GM21619 (cell line): Measurements from ENCODE around the gene DOK7.

Experiments used
- ATAC-seq: cut with Tn5 transposase; IDR thresholded peaks from one replicate; pipeline ENCODE4 v1.9.1; 2021; ENCODE audit not compliant: unreplicated experiment

Gene DOK7

DNA sequence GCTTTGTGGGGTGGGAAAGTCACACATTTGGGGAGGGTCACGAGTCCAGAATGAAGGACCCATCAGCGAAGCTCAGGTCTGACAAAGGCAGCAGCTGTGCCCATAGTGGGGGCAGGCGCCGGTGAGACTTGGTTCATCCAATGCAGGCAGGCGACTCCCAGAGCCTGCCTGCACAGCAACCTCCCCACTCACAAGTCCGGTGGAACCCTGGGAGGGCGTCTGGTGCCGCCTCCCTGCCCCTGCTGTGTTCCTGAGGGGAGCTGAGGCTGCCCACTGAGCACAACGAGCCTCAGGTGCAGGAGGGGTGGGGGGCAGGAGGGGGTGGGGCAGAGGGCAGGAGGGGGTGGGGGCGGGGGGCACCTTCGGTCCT is 55.4 kb downstream of the DOK7 start:
- ATAC-seq: no peak

DNA sequence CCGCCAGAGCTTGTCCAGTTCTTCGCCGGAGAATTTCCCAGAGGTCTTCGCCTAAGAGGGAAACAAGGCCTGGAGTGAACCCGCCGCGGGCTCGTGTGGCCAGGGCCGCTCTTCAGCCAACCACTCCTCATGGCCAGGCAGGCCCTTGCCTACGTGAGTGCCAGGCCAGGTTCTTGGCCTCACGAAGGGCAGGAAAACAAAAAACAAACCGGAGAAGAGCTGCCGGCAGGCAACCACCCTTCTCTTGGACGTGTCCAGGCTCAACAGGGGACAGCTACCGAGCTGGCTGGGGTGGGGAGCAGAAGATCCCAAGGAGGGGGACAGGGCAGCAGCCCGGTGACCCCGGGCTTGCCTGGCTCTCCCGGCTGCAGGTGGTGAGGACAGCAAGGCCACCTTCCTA is 55.8 kb downstream of the DOK7 start:
- no peak for ATAC-seq

DNA sequence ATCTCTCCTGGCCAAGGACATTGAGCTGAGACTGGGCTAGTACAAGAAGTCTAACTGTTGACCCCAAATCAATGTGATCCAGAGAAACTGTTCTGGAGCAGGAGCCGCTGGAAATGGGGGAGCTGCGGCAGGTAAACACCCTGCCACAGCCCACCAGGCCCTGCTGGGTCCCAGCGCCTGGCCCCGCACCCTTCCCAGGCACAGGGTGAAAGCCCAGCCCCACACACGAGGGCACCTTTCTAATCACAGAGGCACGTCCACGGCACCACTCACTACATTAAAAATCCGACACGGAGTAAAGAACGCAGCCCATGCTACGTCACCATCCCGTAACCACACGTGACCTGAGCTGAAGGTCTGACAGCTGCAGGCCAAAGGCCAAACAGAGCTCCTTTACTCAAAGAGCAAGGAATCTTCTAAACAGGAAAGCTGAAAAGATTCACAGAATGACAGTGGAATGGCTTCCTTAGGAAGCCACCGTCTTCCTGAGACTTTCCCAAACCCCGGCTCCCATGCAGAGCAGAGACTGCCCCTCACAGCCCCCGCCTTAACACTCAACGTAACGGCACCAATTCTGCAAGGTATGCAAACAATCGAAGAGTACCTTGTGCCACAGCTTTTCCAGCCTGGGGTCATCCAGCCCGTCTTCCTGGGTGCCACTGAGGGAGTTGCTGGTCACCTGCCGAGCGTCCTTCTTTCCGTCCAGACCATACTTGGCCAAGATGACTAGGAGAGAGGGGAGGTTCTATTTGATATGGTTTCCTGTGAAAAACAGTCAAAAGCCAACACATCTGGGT is 56.6 kb downstream of the DOK7 start:
- no peak for ATAC-seq

DNA sequence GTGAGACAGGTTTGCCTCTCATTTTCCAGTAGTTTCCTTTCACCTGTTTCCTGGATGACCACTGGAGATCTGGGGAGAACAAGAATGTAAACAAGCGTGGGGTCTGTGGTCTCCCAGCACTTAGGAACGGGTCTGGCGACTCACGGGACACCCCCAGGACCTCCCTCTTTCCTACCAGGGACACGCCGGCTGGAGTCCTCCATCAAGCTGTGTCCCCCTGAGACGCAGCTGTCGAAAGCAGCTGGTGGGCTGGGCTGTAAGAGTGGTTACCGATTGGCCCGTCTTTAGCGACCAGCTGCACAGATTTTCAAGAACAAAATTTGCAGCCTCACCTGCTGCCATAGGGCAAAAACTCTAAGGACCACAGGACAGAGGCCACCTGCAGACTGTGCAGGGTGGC is 57.2 kb downstream of the DOK7 start:
- ATAC-seq: no peak

DNA sequence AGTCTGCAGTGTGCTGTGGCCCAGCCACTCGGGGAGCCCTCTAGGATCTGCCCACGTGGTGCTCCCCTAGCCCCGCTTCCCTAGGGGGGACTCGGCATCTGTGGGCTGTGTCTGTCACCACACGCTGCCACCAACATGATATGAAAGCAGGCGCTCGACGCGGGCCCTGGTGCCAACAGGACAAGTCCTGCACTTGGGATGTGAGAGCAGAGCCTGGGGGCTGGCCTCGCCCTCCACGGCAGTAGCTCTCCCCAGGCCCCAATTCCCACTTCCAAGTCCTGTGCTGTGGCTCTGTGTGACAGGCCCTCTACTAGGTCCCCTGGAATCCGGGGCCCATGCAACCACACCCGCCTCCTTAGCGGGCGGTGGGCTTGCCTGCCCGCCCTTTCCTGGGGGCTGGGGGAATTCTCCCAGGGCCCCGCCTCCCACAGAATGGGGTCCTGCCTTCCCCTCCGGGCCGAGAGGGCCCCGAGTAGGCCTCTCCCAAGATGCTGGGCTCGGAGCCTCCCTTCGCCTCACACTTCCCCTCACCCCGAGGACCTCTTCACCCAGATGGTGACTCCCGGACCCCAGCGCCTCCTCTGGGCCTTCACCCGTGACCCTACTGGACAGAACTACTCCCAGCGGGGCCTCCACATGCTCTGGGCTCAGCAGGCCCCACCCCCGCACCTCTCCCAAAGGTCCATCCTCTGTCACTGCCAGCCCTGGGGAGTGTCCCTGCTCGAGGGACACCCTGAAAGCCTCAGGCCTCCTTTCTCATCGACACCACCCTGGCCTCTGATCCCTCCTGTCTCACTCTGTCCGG is 57.9 kb downstream of the DOK7 start:
- ATAC-seq: no peak

DNA sequence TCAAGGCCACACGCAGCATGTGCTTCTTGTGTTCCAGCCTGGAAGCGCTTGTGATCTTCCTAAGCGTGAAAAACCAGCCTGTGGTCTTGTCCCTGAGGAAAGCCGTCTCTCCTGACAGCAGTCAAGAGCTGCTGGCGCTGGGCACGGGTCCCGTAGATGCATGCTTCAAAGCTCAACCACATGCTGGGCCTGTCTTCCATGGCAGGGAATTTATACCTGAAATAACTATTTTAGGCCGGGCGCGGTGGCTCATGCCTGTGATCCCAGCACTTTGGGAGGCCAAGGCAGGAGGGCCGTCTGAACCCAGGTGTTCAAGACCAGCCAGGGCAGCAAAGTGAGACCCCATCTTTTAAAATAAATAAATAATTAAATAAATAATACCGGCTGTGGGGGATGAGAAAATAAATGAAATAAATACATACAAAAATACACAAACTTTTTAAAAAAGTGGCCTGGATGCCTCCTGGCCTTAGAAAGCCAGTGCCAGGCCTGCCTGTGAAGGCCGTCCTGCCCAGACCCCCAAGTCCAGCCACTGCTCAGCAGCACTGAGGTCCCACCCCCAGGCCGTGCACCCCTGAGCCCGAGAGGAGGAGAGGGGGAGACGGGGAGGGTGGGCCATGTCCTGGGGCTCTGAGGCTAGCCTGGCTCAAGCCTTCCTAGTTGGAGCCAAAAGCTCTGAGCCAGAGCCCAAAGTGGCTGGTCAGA is 58.7 kb downstream of the DOK7 start:
- ATAC-seq: no peak

DNA sequence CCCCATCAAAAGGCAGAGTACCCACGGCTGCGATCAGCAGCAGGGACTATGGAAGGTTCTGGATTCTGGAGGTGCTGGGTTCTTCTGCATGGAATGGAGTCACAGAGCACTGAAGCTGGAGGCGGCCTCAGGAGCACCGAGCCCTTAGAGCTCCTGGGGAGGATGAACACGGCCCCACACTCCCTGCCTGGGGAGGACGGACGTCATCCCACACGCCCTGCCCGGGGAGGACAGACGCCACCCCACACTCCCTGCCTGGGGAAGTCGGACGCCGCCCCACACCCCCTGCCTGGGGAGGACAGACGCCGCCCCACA is 59.2 kb downstream of the DOK7 start:
- ATAC-seq: no peak

DNA sequence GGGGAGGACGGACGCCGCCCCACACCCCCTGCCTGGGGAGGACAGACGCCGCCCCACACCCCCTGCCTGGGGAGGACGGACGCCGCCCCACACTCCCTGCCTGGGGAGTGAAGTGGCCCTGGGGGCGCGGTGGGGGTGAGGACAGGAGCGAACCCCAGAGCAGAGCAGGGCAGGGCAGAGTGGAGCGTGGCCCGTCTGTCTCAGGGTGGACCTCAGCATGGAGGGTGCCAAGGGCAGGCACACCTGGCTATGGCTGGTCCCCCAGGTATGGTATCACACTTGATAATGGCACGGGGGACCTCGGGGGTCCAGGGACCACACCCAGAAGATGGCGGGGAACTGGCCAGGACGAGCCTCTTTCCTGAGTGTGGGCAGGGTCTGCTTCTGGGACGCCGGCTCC is 59.5 kb downstream of the DOK7 start:
- no peak for ATAC-seq

DNA sequence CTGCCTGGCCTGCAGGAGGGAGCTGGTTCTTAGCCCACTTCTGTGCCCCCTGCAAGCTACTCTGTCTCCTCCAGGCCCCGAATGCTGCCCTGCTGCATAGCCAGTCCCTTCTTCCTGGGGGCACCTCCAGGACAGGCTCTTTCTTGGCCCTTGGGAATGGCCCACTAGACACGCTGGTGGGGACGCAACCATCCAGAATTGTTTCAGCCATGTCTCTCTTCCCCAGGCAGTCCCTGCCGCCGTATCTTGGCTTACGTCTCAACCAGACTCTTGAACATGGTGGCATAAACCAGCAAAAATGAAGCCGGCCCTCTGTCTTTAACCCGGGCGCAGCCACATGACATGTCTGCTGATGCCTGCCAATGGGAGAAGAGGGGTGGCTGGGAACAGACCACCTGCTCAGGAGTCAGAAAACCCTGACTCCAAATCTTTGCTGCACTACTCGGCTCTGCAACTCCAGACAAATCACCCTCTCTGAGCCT is 60.1 kb downstream of the DOK7 start:
- no peak for ATAC-seq

DNA sequence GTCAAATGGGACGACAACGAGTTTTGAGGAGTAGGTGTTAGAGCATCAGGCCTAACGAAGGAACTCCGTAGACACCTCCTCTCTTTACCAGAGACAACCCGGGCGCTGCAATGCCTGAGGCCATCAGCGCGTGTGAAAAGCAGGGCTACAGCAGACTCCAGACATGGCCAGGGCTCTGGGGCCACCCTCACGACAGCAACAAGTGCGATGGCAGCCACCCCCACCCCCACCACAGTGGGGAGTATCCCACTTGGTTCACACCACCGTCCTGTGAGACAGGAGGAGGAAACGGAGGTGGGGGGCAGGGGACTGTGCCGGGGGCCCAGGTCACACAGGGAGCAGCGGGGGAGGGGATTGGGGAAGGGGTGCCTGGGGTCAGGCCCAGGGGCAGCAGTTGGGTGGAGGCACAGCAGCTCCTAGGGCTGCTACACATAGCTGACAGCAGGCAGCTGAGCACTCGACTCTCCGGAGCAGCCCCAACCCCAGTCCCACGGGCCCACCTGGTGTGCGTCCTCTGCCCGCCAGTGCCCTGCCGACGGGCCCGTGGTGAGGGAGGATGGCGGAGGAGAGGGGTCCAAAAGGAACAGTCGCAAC is 60.6 kb downstream of the DOK7 start:
- ATAC-seq: no peak

DNA sequence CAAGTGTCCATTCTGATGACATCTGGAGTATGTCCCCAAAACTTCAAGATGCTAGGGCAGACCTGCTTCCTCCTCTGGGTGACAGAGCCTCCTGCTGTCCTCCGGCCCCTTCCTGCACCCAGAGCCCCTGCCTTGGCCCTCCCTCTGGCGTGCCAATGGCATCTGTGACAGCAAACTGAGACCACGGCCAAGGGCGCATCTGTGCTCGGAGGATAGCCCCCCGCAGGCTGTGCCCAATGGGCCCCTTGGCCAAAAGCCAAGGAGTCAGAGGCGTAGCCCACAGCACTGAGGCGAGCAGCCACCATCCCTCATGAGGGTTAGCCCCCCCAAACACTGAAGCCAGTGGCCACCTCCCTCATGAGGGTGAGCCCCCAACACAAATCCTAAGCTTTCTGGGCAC is 61.2 kb downstream of the DOK7 start:
- ATAC-seq: no peak

DNA sequence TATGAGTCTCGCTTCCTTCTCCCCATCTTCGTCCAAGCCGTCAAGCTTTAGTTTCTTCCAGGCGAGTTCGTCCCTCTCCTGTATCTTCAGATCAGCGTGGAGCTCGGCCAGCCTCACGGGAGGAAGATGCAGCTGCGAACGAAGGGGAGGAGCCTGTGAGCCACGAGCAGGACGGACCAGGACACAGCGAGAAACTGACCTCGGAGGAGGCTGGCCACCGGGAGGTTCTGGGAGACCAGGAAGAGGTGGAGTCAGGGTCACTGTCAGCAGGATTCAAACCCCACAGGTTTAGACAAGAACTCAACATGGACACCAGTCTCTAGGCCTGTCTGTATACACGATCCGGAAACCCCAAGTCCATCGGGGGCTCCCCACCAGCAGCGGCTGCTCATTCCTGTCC is 61.8 kb downstream of the DOK7 start:
- no peak for ATAC-seq

DNA sequence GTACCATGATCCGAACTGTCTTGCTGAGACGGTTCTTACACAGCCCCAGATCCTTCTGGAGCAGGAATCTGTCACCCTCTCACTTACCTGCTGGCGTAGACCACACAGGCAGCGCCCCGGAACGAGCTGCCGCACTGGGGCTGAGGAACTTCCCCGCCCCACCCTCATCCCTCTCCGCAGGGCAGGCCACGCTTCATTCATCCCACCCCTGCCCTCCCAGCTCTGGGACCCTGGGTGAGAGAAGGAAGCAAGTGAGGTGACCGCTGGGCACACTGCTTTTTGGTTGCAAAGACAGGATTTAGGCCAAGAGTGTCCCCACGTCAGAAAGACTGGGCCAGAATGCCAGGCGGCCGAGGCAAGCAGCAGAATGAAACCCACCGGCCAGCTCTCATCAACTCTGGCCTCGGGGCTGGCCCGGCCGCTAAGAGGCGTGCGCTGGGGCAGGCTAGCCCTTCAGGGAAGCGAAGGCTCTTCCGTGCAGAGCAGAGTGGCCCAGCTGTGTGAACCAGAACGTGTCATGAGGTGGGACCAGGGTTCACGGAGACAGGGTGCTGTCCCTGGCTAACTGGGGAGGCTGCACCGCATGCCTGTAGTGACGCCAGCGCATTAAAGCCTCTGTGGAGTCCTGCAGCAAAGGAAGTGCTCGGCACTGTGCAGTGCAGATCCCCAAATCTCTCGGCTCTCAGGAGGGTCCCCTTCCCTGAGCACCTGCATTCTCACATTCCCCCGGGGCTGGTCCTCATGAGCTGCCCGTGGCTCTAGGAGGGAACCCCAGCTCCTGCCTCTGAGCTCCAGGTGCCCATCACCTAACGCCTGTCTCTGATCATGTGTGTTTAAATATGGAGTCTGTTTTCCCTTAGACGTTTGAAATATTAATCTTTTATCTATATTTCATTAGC is 62.7 kb downstream of the DOK7 start:
- no peak for ATAC-seq

DNA sequence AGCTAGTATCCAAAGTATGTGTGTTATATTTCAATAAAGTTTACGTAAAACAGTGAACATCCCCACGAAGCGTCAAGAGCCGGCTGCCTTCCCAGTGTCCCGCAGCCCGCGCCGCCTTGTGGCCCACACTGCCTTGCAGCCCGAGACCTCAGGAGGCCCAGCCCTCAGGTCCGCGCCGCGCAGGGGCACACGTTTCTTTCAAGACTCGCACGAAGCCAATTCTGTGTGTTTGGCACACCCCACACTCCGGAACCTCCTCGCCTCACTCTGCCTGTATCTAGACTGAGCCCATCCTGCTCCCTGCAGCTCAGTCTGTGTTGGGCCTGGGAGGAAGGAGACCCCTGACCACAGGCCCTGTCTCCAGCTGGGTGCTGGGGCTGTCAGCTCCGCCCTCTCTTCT is 63.4 kb downstream of the DOK7 start:
- no peak for ATAC-seq

DNA sequence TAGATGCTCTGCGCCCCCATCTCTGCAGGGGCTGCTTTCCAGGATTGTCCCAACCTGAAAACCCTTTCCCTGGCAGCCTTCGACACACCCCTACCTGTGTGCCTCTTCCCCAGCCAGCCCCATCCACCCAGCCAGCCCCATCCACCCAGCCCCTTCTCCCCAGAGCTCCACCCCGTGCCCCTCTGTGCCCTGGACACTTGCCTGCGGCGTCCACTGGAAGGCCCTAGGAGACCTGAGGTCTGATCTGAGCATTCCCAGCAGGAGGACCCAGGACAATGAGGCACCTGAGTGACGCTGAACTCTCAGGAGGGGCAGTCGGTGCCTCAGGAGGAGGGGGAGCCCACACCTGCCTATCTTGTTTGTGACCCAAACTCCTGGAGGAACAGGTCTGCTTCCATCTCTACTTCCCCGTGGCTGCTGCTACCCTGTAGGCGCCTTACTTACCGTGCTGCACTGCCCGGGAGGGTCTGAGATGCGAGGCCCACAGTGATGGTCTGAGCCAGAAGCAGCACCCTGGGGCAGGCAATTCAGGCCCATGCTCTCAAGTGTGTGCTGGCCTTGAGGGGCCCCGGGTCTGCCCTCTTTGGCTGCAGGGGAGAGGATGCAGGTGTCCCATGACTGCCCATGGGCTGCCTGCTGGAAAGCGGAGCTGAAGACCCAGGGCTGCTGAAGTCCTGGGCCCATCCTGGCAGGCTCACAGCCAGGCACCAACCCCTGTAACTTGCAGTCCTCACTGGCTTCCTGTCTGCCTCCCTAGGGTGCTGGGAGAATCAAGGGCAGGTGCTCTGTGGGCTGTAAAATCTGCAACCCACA is 64.2 kb downstream of the DOK7 start:
- no peak for ATAC-seq

DNA sequence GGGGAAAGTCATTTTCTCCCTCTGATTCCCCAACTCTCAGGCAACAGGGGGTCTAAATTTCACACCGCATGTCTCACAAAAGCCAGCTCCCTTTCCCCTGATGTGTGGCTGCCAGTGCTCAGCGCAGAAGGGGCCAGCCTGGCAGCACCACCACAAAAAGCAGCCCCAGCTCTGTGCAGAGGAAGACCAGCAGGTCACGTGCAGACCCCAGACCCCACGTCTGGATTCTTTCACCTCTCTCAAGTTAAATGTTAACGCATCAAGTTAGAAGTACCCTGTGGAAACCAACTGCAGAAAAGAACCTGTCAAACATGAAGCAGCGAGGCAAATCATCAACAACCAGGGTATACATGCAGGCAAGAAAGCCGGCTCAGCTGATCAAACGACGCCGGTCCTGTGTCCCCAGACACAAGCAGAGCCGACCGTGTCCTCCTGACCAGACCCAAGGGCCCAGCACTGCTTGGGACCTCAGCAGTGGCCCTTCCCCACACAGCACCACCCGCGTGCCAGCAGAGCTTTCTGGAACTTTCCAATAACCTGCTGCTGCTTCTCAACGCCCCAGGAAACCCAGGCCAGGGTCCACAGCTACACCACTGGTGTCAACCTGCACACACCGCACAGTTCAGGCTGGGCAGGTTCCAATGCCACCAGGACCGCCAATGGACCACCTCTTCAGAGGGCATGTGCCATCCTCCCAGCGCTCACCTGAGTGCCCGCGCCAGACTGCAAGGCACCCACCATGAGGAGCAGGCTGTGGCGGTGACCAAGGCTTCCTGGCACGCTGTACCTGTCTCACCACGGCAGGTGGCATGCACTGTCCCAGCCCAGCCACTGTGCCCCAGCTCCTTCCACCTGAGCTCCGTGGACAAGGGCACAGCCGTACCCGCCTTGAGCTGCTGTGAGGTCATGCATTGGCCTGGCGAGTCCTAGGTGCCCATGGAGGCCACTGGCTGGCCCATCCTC is 65.1 kb downstream of the DOK7 start:
- no peak for ATAC-seq

DNA sequence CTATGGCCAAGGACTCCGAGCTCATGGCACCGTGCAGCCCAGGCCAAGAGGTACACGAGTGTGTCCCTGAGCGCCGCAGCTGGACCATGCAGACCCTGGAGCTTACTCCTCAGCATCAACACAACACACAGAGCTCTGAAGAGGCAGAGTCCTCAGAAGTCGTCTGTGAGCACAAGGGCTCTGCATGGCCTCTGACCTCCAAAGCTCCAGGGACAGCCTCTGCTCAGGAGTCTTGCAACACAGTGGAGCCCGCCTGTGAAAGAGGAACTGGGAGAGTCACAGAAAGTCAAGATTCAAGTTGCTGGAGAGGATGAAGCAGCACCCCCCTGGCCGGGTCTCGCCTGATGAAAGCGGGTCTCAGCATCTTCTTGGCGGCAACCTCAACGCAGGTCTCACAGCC is 66.3 kb downstream of the DOK7 start:
- no peak for ATAC-seq

DNA sequence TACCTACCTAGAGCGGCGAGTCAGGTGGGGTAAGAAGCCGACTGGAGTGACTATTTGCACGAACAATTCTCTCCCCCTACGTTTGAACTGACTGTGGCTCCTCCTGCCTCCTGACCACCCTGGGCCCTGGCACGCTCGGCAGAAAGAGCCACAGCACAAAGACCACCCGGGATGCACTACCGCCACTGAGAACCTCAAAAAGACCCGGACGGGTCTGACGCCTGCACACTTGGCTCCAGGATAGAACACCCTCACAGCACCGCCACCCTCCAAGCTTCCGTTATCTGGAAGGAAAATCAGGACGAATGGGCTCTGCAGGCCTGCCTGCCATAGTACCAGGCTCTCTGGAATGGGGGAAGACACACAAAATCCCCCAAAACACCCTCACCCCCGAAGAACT is 66.9 kb downstream of the DOK7 start:
- no peak for ATAC-seq
